8988T (cell line): ENCODE data around the gene ARAP3.

Experiments used
- DNase-seq: peaks from one replicate; pipeline ENCODE4 v3.0.0; 2011

Gene ARAP3

DNA sequence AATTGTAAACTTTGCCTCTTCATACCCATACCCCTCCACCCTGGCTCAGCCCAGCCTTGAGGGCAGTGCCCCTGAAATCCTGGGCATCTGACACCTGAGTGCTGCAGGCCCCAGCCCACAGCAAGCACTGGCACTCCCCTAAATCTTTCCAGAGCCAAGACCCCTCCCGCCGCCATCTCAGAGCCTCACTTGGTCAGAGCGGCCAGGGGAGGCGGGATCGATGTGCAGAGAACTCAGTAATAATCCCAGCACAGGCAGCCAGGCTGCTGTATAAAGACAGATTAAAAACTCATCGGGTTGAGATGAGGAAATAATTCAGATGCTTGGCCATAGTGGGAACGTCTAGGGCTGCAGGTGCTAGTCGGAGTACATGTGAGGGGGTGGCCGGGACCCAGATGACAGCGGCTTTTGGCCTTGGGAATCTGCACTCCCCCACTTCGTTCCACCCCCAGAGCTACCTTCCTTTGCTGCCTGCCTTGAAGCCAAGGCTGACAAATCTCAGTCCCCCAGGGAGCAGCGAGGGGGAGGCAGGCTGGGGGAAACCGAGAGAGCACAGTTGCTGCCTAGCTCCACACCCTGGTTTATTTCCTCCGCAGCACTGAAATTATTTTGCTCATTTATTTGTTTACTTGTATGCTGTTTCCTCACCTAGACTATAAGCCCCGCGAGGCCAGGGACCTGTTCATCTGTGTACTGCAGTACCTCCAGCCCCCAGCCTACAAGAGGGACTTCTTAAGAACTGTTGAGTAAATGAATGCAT is 19.5 kb upstream of the ARAP3 start:
- DNase-seq, result no peak

DNA sequence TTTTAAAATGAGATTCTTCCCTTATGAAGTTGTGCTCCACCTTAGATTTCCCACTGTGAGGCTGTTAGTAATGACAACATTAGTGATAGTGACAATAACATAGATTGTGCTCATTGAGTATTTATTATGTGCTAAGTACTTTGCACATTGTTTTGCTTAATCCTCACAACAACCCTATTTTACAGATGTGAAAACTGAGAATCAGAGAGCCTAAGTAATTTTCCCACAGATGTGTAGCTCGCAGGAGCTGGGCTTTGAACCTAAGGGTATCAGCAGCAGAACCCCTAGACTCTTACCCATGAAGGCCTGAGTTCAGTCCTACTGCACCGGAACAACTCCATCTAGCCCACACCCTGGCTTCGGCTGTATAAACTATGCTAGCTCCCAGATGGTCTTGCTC is 15.6 kb upstream of the ARAP3 start:
- no peak for DNase-seq

DNA sequence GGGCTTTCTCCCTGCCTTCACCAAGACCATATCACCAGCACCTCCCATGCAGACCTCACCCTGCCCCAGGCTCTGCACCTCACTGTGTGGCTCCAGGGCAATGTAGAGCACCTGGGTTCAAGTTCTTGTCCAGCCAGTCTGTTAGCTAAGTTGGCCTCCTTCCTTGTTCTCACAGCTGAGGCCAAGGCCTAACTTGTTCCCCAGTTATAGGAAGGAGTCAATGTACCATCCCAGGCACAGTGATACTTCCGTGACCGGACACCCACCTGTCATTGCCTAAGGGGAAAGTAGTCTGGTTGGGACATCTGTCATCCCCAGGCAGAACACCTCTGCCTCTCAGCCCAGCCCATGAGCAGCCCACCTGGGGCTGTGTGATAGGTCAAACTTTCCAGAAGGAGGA is 14.4 kb upstream of the ARAP3 start:
- no peak for DNase-seq

DNA sequence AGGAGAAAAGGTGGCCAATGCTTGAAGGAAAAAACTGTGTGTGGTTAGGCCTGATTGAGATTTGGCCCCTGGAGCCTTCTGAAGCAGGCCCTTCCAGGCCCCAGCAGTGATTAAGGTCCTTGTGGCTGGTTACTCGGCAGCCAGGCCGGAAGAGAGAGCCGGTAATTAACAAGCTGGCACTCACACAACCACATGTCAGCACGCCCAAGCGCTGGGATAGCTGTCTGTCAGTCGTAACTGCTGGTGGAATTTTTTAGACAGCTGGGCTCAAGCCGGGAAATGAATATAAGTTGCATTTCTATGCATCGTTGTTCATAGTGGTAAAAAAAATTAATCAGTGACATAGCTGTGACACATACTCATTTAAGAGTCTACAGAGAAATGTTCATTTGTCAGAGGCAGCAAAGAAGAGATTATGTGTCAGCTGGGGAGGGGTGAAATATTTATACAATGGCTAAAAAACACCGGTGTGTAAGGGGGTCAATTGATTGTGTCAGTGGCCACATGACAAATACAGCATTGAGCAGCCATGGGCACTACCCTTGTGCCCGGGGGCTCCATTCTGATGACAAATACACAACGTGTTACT is 13.7 kb upstream of the ARAP3 start:
- no peak for DNase-seq

DNA sequence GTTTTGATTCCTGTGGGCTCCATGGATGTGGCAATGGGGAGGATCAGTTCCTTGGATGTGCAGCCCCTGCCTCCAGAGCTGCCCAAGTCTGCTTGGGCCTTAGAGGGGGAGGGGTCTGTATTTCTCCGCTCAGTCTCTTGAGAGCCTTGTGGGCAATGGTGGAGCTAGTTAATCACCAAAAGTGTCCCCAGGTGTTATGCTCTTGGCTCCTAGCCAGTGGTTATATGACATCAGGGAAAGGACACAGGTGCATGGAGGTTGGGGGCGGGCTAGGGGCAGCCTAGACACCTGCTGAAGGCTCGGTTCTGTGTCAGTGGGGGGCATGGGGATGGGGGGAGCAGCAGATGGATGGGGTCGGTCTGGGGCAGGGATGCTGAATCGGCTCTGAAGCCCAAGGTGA is 12.4 kb upstream of the ARAP3 start:
- no peak for DNase-seq

DNA sequence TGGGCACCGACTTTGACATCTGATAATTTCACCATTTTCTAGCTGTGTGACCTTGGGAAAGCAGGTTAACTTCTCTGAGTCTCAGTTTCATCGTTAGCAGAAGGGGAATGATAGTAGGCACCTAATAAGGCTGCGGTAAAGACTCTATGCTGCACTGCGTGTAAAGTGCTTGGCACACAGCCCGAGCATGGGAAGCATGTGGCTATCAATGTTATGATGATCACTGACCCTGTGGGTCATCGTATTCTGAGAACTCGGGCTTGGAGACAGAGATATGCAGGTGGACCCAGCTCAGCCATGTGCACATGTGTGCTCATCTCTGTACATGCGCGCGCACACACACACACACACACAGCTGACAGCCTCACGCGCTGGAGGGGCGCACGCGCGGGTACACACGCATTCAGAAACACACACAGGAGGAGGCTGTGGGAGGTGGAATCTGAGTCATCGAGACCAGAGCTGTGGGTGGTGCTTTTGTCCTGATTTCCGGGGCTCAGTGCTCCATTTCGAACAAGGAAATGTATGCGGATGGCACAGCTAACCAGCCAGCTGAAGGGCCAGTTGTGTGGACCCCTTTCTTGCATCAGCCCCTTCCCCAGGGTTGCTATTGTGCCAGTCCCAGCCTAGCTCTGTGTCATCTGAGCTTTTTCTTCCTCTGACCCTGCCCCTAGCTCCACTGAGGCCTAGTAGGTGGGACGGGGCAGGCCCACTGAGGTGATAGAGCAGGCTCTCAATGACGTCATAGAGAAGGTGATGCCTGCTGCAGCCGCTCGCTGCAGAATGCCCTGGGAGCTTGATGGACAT is 11.1 kb upstream of the ARAP3 start:
- DNase-seq, result no peak

DNA sequence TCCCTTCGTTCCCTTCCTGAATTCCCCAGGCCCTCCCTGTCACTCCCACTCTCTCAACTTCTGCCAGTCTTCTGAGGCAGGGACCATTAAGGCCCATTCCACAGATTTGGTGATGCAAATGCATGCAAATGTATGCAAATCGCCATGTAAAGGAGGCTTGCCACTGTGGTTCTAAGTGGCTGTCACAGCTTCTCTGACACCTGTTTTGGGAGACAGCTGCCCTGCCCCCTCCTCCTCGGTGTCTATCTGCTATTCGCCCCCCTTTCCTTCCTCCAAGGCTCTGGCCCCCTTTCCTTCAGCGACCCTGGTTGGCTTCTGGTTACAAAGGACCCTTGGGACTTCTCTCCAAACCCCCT is 10.5 kb upstream of the ARAP3 start:
- no peak for DNase-seq

DNA sequence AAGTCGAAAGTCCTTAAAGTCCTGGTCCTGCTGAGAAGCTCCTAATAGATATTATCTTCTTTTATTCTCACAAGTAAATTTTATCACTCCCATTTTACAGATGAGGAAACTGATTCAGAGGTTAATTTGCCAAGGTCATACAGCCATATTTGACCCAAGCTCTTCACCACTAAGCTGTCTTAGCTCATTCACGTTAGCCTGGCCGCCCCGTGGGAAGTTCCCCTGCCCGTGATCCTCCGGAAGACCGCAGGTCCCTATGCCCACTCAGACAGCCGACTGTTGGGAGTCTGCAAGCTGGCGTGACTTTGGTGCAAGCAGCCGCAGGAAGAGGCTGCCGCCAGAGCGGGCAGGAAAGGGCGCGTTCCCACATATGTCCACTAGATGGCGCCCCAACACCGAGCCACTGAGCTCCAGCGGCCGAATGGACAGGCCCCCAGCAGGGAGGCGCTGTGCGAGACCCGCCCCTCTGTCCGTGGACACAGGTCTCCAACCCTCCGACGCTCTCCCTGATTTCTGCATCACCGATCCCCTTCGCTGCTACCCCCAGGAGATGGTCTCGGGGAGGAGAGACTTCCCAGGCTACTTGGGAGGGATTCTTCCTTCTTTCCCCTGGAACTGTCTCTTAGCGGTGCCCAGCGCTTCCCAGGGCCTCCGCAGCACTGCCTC is 10.0 kb upstream of the ARAP3 start:
- DNase-seq, result peak; percentile 72

DNA sequence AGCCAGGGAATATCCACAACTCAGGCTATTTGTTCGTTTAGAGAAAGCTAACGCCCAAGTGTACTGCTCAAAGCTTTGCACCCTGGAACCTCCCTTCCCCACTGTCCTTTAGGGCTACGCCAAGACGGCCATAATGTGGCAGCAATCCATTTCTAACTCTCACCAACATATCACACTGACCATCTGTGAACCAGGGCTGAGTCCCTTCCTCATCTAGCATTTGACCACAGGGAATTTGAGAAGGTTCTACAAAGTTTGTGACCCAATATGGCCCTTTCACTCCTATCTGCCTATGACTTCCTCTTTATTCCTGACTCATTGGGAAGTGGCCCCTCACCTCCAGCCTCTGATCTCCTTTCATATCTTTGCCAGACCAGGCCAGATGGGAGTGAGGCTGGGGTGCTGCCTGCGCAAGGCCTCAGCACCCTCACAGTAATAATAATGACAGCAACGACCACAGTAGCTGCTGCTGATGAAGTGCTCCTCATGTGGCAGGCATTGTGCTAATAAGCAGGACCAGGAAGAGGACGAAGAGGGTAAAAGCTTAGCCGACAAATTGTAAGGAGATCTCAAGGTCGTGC is 9.3 kb upstream of the ARAP3 start:
- DNase-seq, result no peak

DNA sequence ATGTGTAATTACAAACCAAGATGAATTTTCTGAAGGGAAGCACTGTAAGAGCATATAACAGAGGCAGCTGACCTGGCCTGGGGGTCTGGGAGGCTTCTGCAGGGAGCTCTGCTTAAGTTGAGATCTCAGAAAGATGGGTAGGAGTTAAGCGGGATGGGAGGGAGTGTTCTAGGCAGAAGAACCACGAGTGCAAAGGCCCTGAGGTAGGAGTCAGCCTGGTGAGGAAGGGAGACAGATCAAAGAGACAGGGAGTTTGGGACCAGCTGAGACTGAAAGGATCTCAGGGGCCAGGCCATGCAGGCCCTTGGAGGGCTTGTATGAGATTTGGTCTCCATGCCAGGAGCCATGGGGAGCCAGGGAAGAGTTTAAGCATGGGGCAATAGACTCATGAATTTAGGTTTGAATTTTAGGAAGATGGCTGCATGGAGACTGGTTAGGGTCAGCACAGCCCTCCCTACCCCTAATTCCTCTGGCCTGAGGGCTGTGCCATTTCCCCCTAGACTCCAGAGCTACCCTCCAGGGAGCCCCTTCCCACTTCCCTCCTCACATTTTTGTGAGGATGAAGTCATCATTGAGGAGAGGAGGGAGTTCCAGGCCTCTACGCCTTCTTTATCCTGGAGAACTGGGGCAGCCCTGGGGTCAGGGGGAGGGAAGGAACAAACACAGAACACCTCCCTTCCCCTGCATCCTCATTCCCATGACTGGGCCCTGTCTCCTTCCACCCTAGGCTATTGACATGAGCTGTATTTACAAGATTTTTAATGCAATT is 4.8 kb upstream of the ARAP3 start:
- no peak for DNase-seq

DNA sequence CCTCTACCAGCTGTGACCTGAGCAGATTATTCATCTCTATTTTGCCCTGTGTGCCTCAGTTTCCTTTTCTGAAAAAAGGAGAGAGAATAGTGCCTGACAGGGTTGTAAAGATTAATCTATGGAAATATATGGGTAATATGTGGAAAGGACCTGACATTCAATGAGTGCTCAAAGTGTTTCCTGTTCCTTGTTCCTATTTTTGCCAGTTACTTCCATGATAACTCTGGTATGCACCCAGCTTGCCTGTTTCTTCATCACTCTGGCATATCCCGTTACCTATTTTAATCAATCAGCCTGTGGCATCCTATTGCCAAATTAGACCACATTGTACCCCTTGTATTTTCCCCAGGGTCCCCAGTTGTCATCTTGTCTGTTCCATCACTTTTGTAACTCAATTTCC is 3.6 kb upstream of the ARAP3 start:
- DNase-seq, result no peak

DNA sequence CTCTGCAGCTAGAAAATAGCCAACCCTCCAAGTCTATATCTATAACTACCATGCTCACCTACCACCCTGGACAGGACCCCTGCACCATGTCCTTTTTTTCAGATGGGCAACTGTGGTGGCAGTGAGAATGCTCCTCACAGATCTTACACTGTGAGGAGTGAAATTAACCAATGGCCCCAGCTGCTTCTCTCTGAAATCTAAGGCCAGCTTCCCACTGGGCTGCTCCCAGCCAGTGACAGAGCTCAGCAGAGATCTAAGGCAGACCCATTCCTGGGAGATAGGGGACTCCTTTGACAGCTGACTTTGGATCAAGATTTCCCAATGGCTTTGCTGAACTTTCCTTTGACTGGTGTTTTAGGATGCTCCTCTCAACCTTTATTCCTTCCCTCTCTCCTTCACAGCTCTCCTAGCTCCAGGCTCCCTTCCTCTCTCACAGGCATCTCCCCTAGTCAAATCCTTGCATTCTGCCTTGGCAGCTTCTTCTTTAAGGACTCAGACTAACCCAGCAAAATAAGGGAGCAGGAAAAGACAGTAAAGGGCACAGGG is 1.6 kb upstream of the ARAP3 start:
- DNase-seq, result no peak

DNA sequence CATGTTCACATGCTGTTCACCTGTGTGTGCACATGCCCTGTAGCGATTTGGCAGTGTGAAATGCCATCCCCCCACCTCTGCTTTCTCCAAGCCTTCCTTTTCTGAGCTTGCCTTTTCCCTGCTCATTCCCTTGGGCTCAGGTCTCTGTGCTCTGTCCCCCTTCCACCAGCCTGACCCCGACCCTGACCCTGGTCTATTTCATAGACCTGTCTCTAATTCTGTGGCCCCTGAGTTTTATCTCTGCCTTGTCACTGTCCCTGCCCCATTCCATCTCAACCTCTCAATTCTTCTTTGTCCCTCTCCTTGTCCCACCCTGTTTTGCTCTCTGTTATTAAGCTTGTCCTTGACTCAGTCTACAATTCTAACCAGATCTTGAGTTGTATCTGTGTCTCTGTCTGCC is 735 bp downstream of the ARAP3 start:
- no peak for DNase-seq

DNA sequence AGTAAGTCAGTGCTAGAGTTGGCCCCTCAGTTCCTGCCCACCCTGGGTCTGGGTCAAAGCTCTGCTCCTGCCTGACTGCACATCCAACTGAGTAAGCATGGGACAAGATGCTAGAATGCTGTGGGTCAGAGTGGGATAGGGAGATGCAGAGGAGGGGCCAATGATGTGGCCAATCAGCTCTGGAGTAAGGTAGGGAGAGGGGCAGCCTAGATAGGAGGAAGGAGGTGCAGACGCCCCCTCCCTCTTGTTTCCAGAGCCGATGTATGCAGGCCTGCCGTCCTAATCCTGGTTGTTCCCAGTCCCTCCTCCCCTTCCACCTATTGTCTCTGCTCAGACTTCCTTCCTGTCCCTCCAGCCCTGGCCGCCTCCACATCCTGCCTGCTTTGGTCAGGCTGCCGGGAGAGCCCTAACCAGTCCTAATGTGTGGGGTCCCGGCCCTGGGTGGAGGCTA is 1.3 kb downstream of the ARAP3 start:
- DNase-seq, result no peak

DNA sequence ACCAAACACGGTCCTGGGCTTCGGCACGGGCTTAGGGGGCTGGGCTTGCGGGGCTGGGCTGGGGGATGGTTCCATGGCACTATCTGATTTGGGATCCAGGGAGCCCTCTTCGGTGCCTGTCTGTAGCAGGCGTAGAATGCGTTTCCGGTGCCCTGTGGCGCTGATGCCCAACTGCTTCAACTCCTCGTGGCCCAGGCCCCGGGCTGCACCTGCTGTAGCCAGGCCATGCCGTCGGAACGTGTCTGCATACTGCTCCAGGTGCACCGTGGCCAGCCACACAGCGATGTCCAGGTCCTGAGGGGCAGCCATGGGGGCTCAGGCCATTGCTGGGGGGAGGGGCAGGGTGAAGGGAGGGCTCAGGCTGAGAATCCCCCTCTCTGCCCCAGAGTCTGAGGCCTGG is 1.9 kb downstream of the ARAP3 start:
- no peak for DNase-seq

DNA sequence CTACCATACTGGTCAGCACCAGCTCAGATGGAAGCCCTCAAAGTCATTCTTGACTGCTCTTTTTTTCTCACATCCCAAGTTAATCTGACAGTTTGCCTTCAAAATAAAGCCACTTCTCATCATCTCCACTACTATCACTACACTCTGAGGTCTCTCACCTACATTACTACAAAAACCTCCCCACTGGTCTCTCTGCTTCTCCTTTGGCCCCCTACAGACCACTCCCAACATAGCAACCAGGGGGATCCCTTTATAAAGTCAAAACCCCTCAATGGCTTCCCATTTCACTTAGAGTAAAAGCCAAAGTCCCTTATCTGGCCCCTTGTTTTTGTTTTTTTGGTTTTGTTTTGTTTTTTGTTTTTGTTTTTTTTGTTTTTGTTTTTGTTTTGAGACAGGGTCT is 4.6 kb downstream of the ARAP3 start:
- DNase-seq, result peak; percentile 60

DNA sequence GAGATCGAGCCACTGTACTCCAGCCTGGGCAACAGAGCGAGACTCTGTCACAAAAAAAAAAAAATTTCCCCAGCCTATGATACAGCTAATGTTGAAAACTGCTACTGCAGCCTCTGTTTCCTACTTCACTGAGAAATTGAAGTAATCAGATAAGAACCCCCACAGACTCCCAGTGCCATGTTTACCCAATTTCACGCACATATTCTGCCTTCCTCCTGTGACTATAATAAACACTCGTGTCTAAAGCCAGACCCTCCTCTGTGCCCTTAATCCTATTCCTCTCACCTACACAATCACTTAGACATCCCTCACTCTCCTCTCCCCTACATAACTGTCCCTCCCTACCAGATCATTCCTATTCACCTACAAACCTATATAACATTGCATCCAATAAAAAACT is 6.4 kb downstream of the ARAP3 start:
- no peak for DNase-seq

DNA sequence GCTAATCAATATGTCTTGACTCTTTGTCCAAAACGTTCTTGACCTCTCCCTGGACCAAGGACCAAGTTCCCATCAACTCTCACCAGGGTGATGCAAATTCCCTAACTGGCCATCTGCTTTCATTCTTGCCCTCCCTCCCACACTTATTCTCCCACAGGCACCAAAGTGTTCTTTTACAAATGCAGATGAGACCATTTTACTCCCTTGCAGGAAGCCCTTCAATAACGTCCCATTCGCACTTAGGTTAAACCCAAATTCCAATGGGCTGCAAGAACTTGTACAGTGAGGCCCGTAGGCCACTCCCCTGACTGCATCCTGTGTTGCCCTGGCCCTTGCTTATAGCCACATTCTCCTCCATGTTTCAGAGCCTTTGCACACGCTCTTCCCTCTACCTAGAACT is 7.3 kb downstream of the ARAP3 start:
- no peak for DNase-seq

DNA sequence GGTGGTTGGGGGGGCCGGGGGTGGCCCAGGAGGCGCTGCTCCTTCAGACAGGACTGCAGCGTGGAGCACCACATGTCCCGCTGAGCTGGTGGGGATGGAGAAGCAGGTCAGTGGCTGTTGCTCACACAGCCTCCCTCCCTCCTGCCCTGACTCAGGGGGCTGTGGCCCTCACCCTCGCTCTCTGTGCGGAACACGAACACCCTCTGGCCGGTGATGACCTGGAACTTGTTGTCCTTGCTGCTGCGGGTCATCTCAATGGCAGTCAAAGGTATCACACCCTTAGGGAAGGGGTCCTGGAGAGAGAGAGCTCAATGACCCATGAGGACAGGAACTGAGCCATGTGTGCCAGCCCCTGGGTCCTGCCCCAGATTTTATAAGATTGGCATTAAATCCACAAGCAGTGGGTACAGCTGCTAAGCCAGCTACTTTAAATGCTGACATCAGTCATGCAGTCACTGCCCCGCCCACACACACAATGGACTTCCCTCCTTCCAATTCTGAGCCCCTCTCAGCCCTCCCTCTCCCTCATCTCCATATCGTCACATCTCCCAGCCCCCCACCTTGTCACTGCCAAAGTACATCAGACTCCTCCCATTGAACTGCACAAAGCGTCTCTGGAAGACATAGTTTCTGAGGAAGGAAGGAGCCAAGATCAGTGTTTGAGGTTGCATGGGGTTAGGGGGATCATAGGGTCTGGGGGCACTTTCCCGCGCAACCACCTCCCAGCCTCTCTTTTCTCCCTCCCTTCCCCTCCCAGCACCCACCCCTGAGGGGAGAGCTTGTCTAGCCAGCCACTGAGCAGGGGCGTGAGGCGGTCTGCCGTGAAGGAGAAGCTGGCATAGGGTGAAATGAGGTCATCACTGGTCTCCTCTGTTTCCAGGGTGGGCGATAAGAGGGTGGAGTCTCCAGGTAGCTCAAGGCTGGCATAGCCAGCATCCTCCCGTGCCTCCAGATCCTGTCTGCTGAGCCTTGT is 8.9 kb downstream of the ARAP3 start:
- DNase-seq, result no peak

DNA sequence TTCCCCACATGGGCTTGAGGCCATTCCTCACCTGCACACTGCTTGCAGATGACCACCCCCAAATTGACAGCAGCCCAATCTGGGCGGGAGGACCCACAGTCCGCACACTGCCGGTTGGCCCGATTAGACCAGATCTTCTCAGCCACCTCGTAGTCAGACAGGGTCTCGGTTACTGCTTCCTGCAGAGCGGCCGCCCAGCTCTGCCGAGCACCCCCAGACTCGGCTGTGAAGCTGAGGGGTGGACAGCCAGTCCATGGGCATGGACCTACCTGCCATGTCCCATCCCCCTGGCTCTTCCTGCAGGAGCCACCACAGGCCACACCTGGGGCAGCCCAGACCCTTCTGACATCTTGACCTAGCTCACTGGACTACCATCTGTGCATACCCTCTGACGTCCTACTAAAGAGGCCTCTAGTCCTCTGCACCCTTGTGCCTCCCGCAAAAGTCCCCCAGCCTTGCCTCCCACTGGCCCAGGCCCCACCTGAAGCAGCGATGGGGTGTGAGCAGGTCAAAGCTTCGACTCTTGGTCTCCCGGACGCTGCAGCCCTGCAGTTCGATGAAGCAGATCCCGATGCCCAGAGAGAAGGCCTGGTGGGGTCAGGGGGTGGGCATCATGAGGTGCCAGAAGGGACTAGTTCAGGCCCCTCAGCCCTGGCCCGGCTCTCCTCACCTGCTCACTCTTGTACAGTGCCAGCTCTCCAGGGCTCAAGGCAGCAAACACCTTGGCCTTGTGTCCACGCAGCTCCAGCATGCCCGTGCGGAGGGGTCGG is 9.8 kb downstream of the ARAP3 start:
- DNase-seq, result no peak
